NCI-H524 treated with DMSO at 0.1 percent for 48 hours (cell line): ENCODE data around the gene ZC3H18.

ENCODE experiments used
- DNase-seq: peaks from one replicate; lab custom pipeline; 2025; lab: John Stamatoyannopoulos, UW

Gene ZC3H18

GRCh38 chr16:88624977-88625576 lies 54.9 kb downstream of the ZC3H18 start:
- no peak for DNase-seq

GRCh38 chr16:88626646-88627045 lies 56.4 kb downstream of the ZC3H18 start:
- DNase-seq, result no peak

GRCh38 chr16:88627531-88628411 lies 57.6 kb downstream of the ZC3H18 start:
- no peak for DNase-seq

GRCh38 chr16:88628512-88628974 lies 58.3 kb downstream of the ZC3H18 start:
- no peak for DNase-seq

- no peak for DNase-seq
These were observed 59.6 kb downstream of the ZC3H18 start for GRCh38 chr16:88629835-88630234.

GRCh38 chr16:88630433-88630832 lies 60.2 kb downstream of the ZC3H18 start:
- DNase-seq, result no peak

- DNase-seq, result no peak
These were observed 60.7 kb downstream of the ZC3H18 start for GRCh38 chr16:88630941-88631340.

GRCh38 chr16:88631384-88631783 lies 61.2 kb downstream of the ZC3H18 start:
- no peak for DNase-seq

- DNase-seq, result no peak
These were observed 61.9 kb downstream of the ZC3H18 start for GRCh38 chr16:88631920-88632586.

GRCh38 chr16:88632587-88632930 lies 62.4 kb downstream of the ZC3H18 start:
- DNase-seq, result no peak

GRCh38 chr16:88633684-88634140 lies 63.5 kb downstream of the ZC3H18 start:
- no peak for DNase-seq

GRCh38 chr16:88634141-88634993 lies 64.2 kb downstream of the ZC3H18 start:
- DNase-seq, result no peak

GRCh38 chr16:88634994-88635670 lies 64.9 kb downstream of the ZC3H18 start:
- no peak for DNase-seq

GRCh38 chr16:88635671-88636319 lies 65.6 kb downstream of the ZC3H18 start:
- DNase-seq, result no peak

GRCh38 chr16:88636488-88637265 lies 66.5 kb downstream of the ZC3H18 start:
- no peak for DNase-seq

- no peak for DNase-seq
These were observed 68.4 kb downstream of the ZC3H18 start, which contains the start of gene IL17C for GRCh38 chr16:88638323-88639230. IL17C (plus strand) TSS chr16:88638572; CDS start chr16:88638642, 70 bp downstream.

GRCh38 chr16:88639231-88640038 lies 69.2 kb downstream of the ZC3H18 start:
- no peak for DNase-seq

- no peak for DNase-seq
These were observed 69.9 kb downstream of the ZC3H18 start for GRCh38 chr16:88640039-88640495.
